HG03558 (cell line): ENCODE results near the gene CMTM2.
"Not testable (repeated sequence)": the region's sequence is repeated elsewhere in the genome, so short reads cannot be mapped to it uniquely, and the experiment has no call there.

ENCODE experiments used
- ATAC-seq: cut with Tn5 transposase; IDR thresholded peaks from one replicate; pipeline ENCODE4 v1.9.1; 2021; ENCODE audit warnings: moderate number of reproducible peaks; ENCODE audit not compliant: unreplicated experiment; ENCODE audit errors: extremely low read depth

CMTM2 gene

DNA sequence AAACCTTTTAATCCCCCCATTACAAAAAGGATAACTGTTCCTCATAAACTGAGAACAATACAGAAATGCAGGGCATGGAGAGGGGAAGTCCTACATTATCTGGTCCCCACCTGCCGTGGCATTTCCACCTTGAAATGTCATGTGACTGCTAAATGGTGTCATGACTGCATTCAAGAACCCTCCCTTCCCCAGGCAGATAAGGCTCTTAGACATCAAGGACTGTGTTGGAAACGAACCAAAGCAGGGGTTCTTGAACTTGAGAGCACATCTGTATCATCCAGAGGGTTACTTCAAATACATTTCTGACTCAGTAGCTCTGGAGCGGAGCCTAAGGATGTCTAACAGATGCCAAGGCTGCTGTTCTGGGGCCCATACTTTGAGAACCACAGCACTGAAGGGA, 43.6 kb downstream of the CMTM2 start:
- no peak for ATAC-seq

DNA sequence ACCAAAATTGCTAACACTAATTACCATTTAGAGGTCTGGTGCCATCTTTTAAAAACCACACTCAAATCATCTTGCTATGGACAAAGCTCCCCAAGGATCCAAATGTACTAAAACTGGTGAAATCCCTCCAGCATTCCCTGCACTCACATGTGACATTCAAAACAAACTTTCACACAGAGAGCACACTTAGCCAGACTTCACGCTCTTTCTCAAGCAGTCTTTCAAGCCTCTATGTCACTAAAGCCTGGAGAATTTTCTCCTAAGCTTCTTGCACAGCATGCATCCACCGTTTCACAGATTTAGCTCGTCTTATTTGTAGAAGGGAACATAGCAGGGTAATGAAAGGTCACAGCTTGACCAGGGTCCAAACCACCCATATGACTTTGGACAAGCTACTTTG, 44.5 kb downstream of the CMTM2 start:
- no peak for ATAC-seq

DNA sequence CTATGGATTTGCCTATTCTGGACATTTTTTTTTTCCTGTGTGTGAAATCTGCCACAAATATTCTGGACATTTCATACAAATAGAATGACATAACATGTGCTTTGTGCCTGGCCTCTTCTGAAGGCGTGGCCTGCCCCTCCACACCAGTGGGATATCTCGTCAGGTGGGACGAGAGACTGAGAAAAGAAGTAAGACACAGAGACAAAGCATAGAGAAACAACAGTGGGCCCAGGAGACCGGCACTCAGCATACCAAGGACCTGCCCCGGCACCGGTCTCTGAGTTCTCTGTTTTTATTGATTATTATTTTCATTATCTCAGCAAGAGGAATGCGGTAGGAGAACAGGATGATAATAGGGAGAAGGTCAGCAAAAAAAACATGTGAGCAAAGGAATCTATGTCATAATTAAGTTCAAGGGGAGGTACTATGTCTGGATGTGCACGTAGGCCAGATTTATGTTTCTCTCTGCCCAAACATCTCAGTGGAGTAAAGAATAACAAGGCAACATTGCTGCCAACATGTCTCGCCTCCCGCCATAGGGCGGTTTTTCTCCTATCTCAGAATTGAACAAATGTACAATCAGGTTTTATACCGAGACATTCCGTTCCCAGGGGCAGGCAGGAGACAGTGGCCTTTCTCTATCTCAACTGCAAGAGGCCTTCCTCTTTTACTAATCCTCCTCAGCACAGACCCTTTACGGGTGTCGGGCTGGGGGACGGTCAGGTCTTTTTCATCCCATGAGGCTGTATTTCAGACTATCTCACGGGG, 48.5 kb downstream of the CMTM2 start:
- ATAC-seq: not testable (repeated sequence)

DNA sequence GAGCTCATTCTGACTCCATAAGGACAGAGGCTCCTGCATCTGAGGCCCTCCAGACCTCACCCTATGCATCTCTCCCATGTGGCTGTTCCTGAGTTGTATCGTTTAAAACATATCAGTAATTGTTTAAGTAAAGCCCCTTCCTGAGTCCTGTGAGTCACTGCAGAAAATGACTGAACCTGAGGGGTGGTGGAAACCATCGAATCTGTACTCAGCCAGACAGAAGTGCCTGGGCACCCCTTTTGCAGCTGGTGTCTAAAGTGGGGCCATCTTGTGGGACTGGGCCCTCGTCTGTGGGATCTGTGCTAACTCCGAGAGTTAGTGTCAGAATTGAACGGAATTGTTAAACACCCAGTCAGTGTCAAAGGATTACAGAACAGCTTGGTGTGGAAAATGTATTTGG, 50.6 kb downstream of the CMTM2 start:
- no peak for ATAC-seq

DNA sequence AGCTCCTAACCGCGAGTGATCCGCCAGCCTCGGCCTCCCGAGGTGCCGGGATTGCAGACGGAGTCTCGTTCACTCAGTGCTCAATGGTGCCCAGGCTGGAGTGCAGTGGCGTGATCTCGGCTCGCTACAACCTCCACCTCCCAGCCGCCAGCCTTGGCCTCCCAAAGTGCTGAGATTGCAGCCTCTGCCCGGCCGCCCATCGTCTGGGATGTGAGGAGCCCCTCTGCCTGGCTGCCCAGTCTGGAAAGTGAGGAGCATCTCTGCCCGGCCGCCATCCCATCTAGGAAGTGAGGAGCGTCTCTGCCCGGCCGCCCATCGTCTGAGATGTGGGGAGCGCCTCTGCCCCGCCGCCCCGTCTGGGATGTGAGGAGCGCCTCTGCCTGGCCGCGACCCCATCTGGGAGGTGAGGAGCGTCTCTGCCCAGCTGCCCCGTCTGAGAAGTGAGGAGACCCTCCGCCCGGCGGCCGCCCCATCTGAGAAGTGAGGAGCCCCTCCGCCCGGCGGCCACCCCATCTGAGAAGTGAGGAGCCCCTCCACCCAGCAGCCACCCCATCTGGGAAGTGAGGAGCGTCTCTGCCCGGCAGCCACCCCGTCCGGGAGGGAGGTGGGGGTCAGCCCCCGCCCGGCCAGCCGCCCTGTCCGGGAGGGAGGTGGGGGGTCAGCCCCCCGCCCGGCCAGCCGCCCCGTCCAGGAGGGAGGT, 51.4 kb downstream of the CMTM2 start:
- not testable (repeated sequence) for ATAC-seq

DNA sequence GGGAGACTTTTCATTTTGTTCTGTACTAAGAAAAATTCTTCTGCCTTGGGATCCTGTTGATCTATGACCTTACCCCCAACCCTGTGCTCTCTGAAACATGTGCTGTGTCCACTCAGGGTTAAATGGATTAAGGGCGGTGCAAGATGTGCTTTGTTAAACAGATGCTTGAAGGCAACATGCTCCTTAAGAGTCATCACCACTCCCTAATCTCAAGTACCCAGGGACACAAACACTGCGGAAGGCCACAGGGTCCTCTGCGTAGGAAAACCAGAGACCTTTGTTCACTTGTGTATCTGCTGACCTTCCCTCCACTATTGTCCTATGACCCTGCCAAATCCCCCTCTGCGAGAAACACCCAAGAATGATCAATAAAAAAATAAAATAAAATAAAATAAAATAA, 52.3 kb downstream of the CMTM2 start:
- not testable (repeated sequence) for ATAC-seq

DNA sequence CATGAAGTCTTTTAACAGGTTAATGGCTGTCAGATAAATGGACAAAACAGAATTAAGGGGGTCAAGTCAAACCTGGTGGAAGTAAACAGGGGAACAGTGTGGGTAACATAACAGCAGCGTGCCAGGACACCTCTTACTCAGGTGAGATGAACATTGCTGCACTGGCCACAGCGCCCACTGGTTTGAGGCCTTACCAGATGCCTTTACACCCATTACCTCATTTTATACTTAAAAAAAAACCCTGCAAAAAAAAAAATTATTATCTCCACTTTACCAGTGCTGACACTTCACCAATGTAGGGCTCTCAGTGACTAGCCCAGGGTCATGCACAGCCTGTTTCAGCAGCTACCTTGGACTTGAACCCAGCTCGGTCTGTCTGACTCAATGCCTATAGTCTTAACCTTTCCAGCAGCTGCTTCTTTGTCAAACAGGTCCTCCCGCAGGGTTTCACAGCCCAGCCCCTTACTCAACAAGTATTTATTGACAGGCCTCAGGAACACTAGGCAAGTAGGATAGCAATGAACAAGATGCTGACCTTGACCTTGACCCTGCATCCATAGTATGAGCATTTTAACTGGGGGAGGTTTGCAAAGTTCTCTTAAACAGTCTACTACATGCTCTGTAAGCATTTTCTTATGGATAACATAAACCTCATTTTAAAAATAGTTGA, 55.4 kb downstream of the CMTM2 start:
- ATAC-seq: no peak

DNA sequence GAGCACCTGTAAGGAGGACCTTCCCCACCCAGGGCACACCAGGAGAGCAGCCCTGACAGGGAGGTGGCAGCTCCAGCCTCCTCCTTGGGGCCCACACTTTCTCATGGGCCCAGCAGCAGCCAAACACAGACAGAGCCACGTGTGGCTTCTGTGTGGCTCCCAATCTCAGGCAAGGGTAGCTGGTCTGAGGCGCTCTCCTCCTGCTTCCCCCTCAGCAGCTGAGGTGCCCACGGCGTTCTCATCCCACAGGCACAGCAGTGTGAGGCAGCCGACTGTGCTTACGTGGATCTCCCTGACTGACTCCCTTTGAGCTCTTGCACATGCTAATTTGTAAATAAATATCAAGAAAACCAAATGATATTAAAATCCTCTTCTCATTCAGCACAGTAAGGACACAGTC, 56.1 kb downstream of the CMTM2 start:
- no peak for ATAC-seq

DNA sequence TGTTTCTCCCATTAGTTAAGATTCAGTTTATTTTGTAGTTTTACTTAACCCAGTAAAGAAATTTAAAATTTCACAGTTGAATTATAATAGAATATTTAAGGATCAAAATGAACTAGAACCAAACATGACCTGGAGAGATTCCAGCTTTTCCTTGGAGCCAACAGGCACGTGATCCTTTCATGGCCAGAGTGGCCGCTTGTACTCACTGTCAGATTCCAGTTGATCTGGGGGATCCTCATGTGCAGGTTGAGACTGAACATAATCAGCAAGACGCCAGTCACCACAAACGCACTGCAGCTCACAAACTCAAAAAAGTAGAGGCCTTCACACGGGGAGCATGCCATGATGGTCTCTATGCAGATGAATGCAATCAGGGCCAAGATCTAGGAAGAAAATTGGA, 56.9 kb downstream of the CMTM2 start:
- ATAC-seq: no peak

DNA sequence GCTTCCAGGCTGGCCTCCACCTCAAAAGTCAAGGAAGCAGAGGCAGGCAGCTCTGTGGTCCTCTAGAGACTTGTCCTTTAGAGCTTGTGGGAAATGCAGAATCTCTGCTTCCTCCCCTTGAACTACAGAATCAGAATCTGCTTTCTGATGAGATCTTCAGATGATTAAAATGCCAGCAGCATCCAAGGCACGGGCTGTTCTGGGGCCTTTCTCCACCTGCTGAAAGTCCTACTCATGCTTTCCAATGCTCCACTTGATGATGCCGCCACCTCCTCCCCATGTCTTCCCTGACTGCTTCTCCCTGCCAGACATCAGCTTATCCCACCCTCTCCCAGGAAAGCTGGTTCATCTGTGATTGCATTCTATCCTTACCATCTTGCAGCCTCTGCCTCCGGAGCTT, 58.5 kb downstream of the CMTM2 start:
- no peak for ATAC-seq
